ENCODE data around the gene PML.
"Not testable (repeated sequence)": the region's sequence is repeated elsewhere in the genome, so short reads cannot be mapped to it uniquely, and the experiment has no call there.

The PML gene

GRCh38 chr15:73957785-73958184 is 36.7 kb upstream of the PML start:
- H3K4me3 ChIP-seq (ENCODE audit: low read length) = no peak overlapping the region
- TF ChIP-seq CTCF (IDR thresholded peaks at IDR 0.05; ENCODE audit: insufficient read depth, low read depth, low read length, missing control alignments) = no peak
- no peak for DNase-seq (ENCODE audit: low read depth)

- TF ChIP-seq CTCF (IDR thresholded peaks at IDR 0.05; ENCODE audit: insufficient read depth, low read depth, low read length, missing control alignments) = no peak
- H3K4me3 ChIP-seq (ENCODE audit: low read length) = no peak overlapping the region
- no peak for DNase-seq (ENCODE audit: low read depth)
Observed at GRCh38 chr15:73959012-73959581, 35.4 kb upstream of the PML start.

- DNase-seq (ENCODE audit: low read depth) = no peak
- TF ChIP-seq CTCF (IDR thresholded peaks at IDR 0.05; ENCODE audit: insufficient read depth, low read depth, low read length, missing control alignments) = no peak
- H3K4me3 ChIP-seq (ENCODE audit: low read length) = no peak overlapping the region
Observed at GRCh38 chr15:73959801-73960200, 34.7 kb upstream of the PML start.

GRCh38 chr15:73960472-73961070 is 33.9 kb upstream of the PML start:
- DNase-seq (ENCODE audit: low read depth); H3K4me3 ChIP-seq (ENCODE audit: low read length): not testable (repeated sequence)

- H3K4me3 ChIP-seq (ENCODE audit: low read length) = no peak overlapping the region
- no peak for TF ChIP-seq CTCF (IDR thresholded peaks at IDR 0.05; ENCODE audit: insufficient read depth, low read depth, low read length, missing control alignments)
- DNase-seq (ENCODE audit: low read depth) = no peak
Observed at GRCh38 chr15:73962433-73962832, 32.1 kb upstream of the PML start.

GRCh38 chr15:73964736-73965093 is 29.8 kb upstream of the PML start:
- H3K4me3 ChIP-seq (ENCODE audit: low read length) = no peak overlapping the region
- DNase-seq (ENCODE audit: low read depth) = peak; percentile 78
- peak; percentile 95 for TF ChIP-seq CTCF (IDR thresholded peaks at IDR 0.05; ENCODE audit: insufficient read depth, low read depth, low read length, missing control alignments)

- DNase-seq (ENCODE audit: low read depth) = no peak
- no peak overlapping the region for H3K4me3 ChIP-seq (ENCODE audit: low read length)
- no peak for TF ChIP-seq CTCF (IDR thresholded peaks at IDR 0.05; ENCODE audit: insufficient read depth, low read depth, low read length, missing control alignments)
Observed at GRCh38 chr15:73965094-73965757, 29.3 kb upstream of the PML start.

Data from epithelial cell of esophagus (primary cell).